HCT116 (cell line): ENCODE measurements around the gene HTRA3.

Experiments used
- CTCF ChIP-seq, 3 experiments: fragments of 200-600 bp in 1 of 3; sonication (generic) in 1 of 3; IDR thresholded peaks in 2 of 3; conservative IDR thresholded peaks in 1 of 3; 2 replicates each; pipeline ENCODE4 v1.5.1; 2012 to 2017; ENCODE audit warnings: low read depth in 2 of 3, low read length in 2 of 3, antibody characterized with exemption in 1 of 3, borderline replicate concordance in 1 of 3, control low read depth in 1 of 3, mild to moderate bottlenecking in 1 of 3, mixed read lengths in 1 of 3, mixed run types in 1 of 3, moderate library complexity in 1 of 3; ENCODE audit not compliant: insufficient read depth in 1 of 3
- POLR2A ChIP-seq: IDR thresholded peaks from 2 replicates; pipeline ENCODE4 v1.7.0; 2011; ENCODE audit warnings: borderline replicate concordance; ENCODE audit not compliant: insufficient read depth, insufficient read length; ENCODE audit errors: extremely low read depth
- POLR2AphosphoS5 ChIP-seq: IDR thresholded peaks from 2 replicates; pipeline ENCODE4 v1.6.1; 2011; ENCODE audit warnings: mild to moderate bottlenecking, low read depth, low read length, moderate library complexity
- RAD21 ChIP-seq: IDR thresholded peaks from 2 replicates; pipeline ENCODE4 v1.6.1; 2012; ENCODE audit warnings: low read depth, mild to moderate bottlenecking
- SP1 ChIP-seq: IDR thresholded peaks from 2 replicates; pipeline ENCODE4 v1.6.1; 2012; ENCODE audit warnings: low read depth
- TF ChIP-seq, protein P1 (sequence below): IDR thresholded peaks from 2 replicates; pipeline ENCODE4 v1.6.1; 2011; ENCODE audit warnings: mild to moderate bottlenecking, low read length, moderate library complexity; ENCODE audit not compliant: insufficient replicate concordance; ENCODE audit errors: extremely low read depth

DNA sequence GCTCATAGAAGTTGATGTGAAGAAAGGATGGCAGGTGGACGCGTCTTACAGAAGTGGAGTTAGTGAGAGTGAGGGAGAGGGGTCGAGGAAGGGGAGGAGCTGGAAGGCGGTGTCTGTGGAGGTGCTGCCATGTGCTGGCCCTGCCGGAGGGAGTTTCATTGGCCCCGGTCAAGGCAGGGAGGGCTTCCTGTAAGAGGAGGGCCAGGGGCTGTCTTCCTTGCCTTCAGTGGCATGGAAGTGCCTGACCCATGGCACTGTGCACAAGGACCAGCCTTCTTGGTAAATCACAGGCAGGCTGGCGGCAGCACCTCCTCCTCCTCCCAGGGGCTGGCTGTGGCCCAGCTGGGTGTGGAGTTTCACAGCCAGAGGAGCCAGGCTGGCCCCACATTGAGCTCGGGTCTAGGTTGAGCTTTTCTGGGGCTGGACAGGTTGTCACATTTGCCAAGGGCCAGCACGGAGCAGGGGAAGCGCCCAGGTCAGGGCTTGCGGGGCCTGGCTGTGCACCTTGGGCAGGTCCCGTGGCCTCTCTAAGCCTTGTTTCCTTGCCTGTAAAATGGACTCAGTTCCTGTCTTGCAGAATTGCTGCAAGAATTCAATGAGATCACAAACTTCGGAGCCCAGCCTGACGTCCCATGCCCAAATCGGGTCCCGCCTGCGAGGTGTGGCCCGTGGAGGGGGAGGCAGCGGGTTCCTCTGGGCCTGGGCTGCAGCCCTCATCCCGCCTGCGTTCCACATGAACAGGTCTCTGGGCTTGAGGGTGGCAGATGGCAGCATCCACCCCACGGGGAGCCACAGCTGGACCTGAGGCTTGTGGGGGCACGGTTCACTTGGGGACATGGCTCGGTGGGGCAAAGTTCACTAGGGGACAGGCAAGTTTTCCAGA lies 7.0 kb downstream of the HTRA3 start:
- TF ChIP-seq POLR2AphosphoS5 (no peak), CTCF (IDR thresholded peaks at IDR 0.05 in 2 of 3, conservative IDR thresholded peaks at IDR 0.05 in 1 of 3; ENCODE audit: borderline replicate concordance in 1 of 3, insufficient read depth in 1 of 3, low read depth in 2 of 3, low read length in 2 of 3) (no peak), RAD21 (no peak), POLR2A (no peak), SP1 (no peak)
- TF ChIP-seq, protein P1, sequence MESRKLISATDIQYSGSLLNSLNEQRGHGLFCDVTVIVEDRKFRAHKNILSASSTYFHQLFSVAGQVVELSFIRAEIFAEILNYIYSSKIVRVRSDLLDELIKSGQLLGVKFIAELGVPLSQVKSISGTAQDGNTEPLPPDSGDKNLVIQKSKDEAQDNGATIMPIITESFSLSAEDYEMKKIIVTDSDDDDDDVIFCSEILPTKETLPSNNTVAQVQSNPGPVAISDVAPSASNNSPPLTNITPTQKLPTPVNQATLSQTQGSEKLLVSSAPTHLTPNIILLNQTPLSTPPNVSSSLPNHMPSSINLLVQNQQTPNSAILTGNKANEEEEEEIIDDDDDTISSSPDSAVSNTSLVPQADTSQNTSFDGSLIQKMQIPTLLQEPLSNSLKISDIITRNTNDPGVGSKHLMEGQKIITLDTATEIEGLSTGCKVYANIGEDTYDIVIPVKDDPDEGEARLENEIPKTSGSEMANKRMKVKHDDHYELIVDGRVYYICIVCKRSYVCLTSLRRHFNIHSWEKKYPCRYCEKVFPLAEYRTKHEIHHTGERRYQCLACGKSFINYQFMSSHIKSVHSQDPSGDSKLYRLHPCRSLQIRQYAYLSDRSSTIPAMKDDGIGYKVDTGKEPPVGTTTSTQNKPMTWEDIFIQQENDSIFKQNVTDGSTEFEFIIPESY = no peak
